ENCODE measurements around the gene SHC2. TPM values are rescaled to one million over a fixed set of nuclear protein-coding genes. Genes with fewer than 3 reads are reported as not detected.
A peak's percentile ranks its signal among the peaks of the same experiment; 100 is the strongest.

SHC2 gene
- total RNA-seq, 1 donor from 2014 or later = 26.0 TPM

GRCh38 chr19:465056-465816, 4.4 kb upstream of the SHC2 start:
- intact Hi-C loops (cut with DNase I) = no loop called here
- H3K36me3 ChIP-seq = no peaks in the 10 kb centered on the region
- H3K9me3 ChIP-seq = no peaks in the 10 kb centered on the region
- DNase-seq (ENCODE audit: extremely low spot score in 2 of 2) = no peak
- TF ChIP-seq POLR2A (IDR thresholded peaks at IDR 0.05) = no peak
- TF ChIP-seq, protein P1, sequence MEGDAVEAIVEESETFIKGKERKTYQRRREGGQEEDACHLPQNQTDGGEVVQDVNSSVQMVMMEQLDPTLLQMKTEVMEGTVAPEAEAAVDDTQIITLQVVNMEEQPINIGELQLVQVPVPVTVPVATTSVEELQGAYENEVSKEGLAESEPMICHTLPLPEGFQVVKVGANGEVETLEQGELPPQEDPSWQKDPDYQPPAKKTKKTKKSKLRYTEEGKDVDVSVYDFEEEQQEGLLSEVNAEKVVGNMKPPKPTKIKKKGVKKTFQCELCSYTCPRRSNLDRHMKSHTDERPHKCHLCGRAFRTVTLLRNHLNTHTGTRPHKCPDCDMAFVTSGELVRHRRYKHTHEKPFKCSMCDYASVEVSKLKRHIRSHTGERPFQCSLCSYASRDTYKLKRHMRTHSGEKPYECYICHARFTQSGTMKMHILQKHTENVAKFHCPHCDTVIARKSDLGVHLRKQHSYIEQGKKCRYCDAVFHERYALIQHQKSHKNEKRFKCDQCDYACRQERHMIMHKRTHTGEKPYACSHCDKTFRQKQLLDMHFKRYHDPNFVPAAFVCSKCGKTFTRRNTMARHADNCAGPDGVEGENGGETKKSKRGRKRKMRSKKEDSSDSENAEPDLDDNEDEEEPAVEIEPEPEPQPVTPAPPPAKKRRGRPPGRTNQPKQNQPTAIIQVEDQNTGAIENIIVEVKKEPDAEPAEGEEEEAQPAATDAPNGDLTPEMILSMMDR (IDR thresholded peaks at IDR 0.05) = no peak
- TF ChIP-seq POLR2AphosphoS5 (IDR thresholded peaks at IDR 0.05; ENCODE audit: insufficient read depth in 1 of 2, low read depth in 1 of 2) = no peak
- no peaks in the 10 kb centered on the region for H3K27me3 ChIP-seq
- no peak overlapping the region for H3K27ac ChIP-seq
- no peak overlapping the region for H3K4me3 ChIP-seq
- peaks cover 16% of the 10 kb centered on the region for H3K4me1 ChIP-seq

DNA sequence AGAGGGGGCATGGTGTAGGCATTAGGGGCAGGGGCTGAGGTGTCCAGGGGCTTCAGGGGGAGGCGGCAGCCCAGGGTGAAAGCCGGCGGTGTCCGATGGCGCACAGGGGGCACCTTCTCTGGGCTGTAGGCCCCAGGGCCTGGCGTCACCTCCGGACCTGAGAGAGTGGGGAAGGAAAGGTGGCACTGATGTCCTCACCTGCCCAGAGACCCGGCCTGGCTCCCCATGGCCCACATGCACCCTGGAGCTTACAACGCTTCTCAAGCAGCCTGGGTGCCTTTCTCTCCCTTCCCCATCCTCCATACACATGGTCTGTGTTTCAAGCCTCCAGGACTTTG, 3.3 kb upstream of the SHC2 start:
- Histone ChIP-seq H3K9me3 (no peaks in the 10 kb centered on the region), H3K27me3 (no peaks in the 10 kb centered on the region), H3K4me3 (no peak overlapping the region), H3K27ac (no peak overlapping the region), H3K36me3 (no peaks in the 10 kb centered on the region), H3K4me1 (peaks cover 24% of the 10 kb centered on the region)
- no peak for DNase-seq (ENCODE audit: extremely low spot score in 2 of 2)
- intact Hi-C loops (cut with DNase I) = no loop called here
- TF ChIP-seq, protein P1 (IDR thresholded peaks at IDR 0.05) = no peak
- no peak for TF ChIP-seq POLR2AphosphoS5 (IDR thresholded peaks at IDR 0.05; ENCODE audit: insufficient read depth in 1 of 2, low read depth in 1 of 2)
- no peak for TF ChIP-seq POLR2A (IDR thresholded peaks at IDR 0.05)

DNA sequence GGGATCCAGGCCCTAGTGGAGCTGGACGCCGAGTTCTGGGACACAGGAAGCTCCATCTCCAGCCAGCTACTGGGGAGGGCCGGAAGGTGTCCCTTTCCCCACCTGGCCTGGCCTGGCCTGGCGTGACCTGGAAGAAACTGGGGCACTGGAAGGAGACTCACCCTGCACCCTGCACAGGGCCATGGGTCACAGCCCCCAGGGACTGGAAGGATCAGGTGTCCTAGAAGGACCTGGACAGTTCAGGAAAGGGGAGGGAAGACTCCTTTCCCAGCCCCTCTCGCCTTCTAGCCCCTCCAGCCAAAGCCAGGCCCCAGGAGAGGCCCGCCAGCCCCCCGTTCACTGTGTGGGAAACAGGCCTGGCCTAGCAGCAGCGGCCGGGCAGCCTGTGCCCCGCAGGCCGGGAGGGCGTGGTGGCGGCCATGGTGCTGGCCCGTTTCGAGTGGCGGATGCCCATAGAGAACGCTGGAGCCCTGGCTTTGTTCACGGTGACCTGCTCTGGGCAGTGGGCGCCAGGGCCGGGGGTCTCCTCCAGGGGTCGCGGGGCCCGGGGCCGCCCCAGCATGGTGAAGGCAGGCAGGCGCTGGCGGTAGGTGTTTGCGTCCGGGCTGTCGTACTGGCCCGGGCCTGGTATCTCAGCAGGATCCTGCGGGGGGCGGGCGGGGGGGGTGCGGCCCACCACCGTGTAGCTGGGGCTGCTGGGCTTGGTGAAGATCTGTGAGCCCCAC, 2.8 kb upstream of the SHC2 start:
- TF ChIP-seq POLR2AphosphoS5 (IDR thresholded peaks at IDR 0.05; ENCODE audit: insufficient read depth in 1 of 2, low read depth in 1 of 2) = no peak
- TF ChIP-seq POLR2A (IDR thresholded peaks at IDR 0.05) = no peak
- TF ChIP-seq, protein P1 (IDR thresholded peaks at IDR 0.05) = no peak
- DNase-seq (ENCODE audit: extremely low spot score in 2 of 2) = no peak
- no peaks in the 10 kb centered on the region for H3K36me3 ChIP-seq
- H3K27ac ChIP-seq = no peak overlapping the region
- intact Hi-C loops (cut with DNase I) = no loop called here
- peaks cover 24% of the 10 kb centered on the region for H3K4me1 ChIP-seq
- no peaks in the 10 kb centered on the region for H3K9me3 ChIP-seq
- H3K27me3 ChIP-seq = no peaks in the 10 kb centered on the region
- no peak overlapping the region for H3K4me3 ChIP-seq

- H3K4me1 ChIP-seq = peaks cover 24% of the 10 kb centered on the region
- no peaks in the 10 kb centered on the region for H3K36me3 ChIP-seq
- H3K4me3 ChIP-seq = peak overlapping the region; percentile 44 to 81
- intact Hi-C loops (cut with DNase I) = no loop called here
- no peaks in the 10 kb centered on the region for H3K9me3 ChIP-seq
- peak overlapping the region; percentile 66 for H3K27ac ChIP-seq
- DNase-seq (ENCODE audit: extremely low spot score in 2 of 2) = no peak
- TF ChIP-seq POLR2AphosphoS5 (IDR thresholded peaks at IDR 0.05; ENCODE audit: insufficient read depth in 1 of 2, low read depth in 1 of 2) (peak in 1 of 2 donors; percentile 60), POLR2A (IDR thresholded peaks at IDR 0.05) (no peak)
- no peaks in the 10 kb centered on the region for H3K27me3 ChIP-seq
Observed at GRCh38 chr19:461721-462551, 1.1 kb upstream of the SHC2 start.

- H3K4me1 ChIP-seq = peaks cover 24% of the 10 kb centered on the region
- no peaks in the 10 kb centered on the region for H3K9me3 ChIP-seq
- H3K36me3 ChIP-seq = no peaks in the 10 kb centered on the region
- TF ChIP-seq POLR2AphosphoS5 (IDR thresholded peaks at IDR 0.05; ENCODE audit: insufficient read depth in 1 of 2, low read depth in 1 of 2) (peak in 1 of 2 donors; percentile 85), POLR2A (IDR thresholded peaks at IDR 0.05) (peak in 1 of 2 donors; percentile 41)
- TF ChIP-seq, protein P1 (IDR thresholded peaks at IDR 0.05) = no peak
- H3K27ac ChIP-seq = peak overlapping the region; percentile 79
- DNase-seq (ENCODE audit: extremely low spot score in 2 of 2) = no peak
- intact Hi-C loops (cut with DNase I) = no loop called here
- H3K4me3 ChIP-seq = peak overlapping the region; percentile 68 to 81
- no peaks in the 10 kb centered on the region for H3K27me3 ChIP-seq
Observed at GRCh38 chr19:459724-460511, 915 bp downstream of the SHC2 start.

Data from vagina (tissue), 2 donors.